Fibroblast of lung (primary cell): Measurements from ENCODE around the gene GPR25.

Experiments used
- CTCF ChIP-seq, 2 donors: IDR thresholded peaks in 1 of 2; conservative IDR thresholded peaks in 1 of 2; 1 replicate in 1 of 2; 2 replicates in 1 of 2; pipeline ENCODE4 v1.5.1; 2011 to 2012; ENCODE audit warnings: low read length in 2 of 2, control low read depth in 1 of 2, inconsistent platforms in 1 of 2, low read depth in 1 of 2, mild to moderate bottlenecking in 1 of 2
- EZH2 ChIP-seq: IDR thresholded peaks from 2 replicates; pipeline ENCODE4 v1.5.1; 2012; ENCODE audit warnings: low read length, control low read depth, mild to moderate bottlenecking; ENCODE audit errors: missing control alignments

GRCh38 chr1:200862713-200863415, 9.9 kb upstream of the GPR25 start:
- TF ChIP-seq CTCF (conservative IDR thresholded peaks at IDR 0.05 in 1 of 2, IDR thresholded peaks at IDR 0.05 in 1 of 2; ENCODE audit: low read depth in 1 of 2, low read length in 2 of 2), result no peak
- no peak for TF ChIP-seq EZH2
